Breast epithelium (tissue), 4 donors: ENCODE measurements around the gene PTPN1. TPM values are rescaled to one million over a fixed set of nuclear protein-coding genes. Genes with fewer than 3 reads are reported as not detected.
A peak's percentile ranks its signal among the peaks of the same experiment; 100 is the strongest.

ENCODE experiments used
- DNase-seq, 2 donors: peaks; one replicate each; pipeline ENCODE4 v3.0.0-alpha.2; 2019; ENCODE audit warnings: low spot score in 2 of 2
- H3K27ac ChIP-seq, 2 donors: fragments of 200-600 bp; sonication (generic) in 1 of 2; one replicate each; pipeline ENCODE4 v1.5.1; 2016 to 2019; ENCODE audit warnings: mild to moderate bottlenecking in 1 of 2
- H3K27me3 ChIP-seq, 2 donors: fragments of 200-600 bp; sonication (generic) in 1 of 2; one replicate each; pipeline versions ENCODE4 v1.5.1 to v1.6.0; 2017 to 2019; ENCODE audit warnings: control low read depth in 1 of 2, mild to moderate bottlenecking in 1 of 2
- H3K36me3 ChIP-seq: fragments of 200-600 bp; one replicate; pipeline ENCODE4 v1.5.1; 2019
- H3K4me1 ChIP-seq, 2 donors: fragments of 200-600 bp; sonication (generic); one replicate each; pipeline ENCODE4 v1.5.1; 2016 to 2019; ENCODE audit warnings: control low read depth in 1 of 2
- H3K4me3 ChIP-seq, 3 donors: fragments of 200-600 bp; sonication (generic); 1 replicate in 2 of 3; 2 replicates in 1 of 3; pipeline ENCODE4 v1.5.1; 2016 to 2019; ENCODE audit warnings: mild to moderate bottlenecking in 3 of 3, moderate library complexity in 2 of 3
- H3K9me3 ChIP-seq, 2 donors: fragments of 200-600 bp; sonication (generic) in 1 of 2; one replicate each; pipeline ENCODE4 v1.5.1; 2016 to 2019; ENCODE audit warnings: control low read depth in 1 of 2
- CTCF ChIP-seq, 3 donors: fragments of 450-650 bp; IDR thresholded peaks; one replicate each; pipeline ENCODE4 v1.5.1; 2016 to 2017; ENCODE audit warnings: antibody characterized with exemption in 3 of 3, mild to moderate bottlenecking in 3 of 3, moderate library complexity in 3 of 3
- POLR2A ChIP-seq: fragments of 450-650 bp; IDR thresholded peaks from one replicate; pipeline ENCODE4 v1.6.1; 2016; ENCODE audit warnings: antibody characterized with exemption, mild to moderate bottlenecking, moderate library complexity
- POLR2AphosphoS5 ChIP-seq, 3 donors: sonication (generic); formaldehyde crosslinking; IDR thresholded peaks; one replicate each; pipeline ENCODE4 v1.6.1; 2017; ENCODE audit warnings: antibody characterized with exemption in 3 of 3
- intact Hi-C: fragments of 100-400 bp; cut with DNase I; formaldehyde crosslinking; loops from one replicate; pipeline ENCODE4 v1.15.1; 2023; ENCODE audit warnings: low total_unique reads
- total RNA-seq, 3 donors: library from RNA; depleted of rRNA; stranded (reverse); fragments of >200 nt; gene quantifications; one replicate each; pipeline ENCODE4 v1.1.0, GENCODE V29; 2016

The PTPN1 gene
- total RNA-seq, 3 donors from 2014 or later = 23.8 to 29.2 (median 28.5) TPM

GRCh38 chr20:50594591-50595432 is 84.6 kb downstream of the PTPN1 start:
- no peak overlapping the region for H3K4me3 ChIP-seq
- no peaks in the 10 kb centered on the region for H3K9me3 ChIP-seq
- no peaks in the 10 kb centered on the region for H3K27me3 ChIP-seq
- TF ChIP-seq POLR2A (no peak), POLR2AphosphoS5 (IDR thresholded peaks at IDR 0.05) (no peak), CTCF (IDR thresholded peaks at IDR 0.05) (no peak)
- no peak for DNase-seq
- H3K4me1 ChIP-seq = peaks cover 9 to 10% of the 10 kb centered on the region in 2 donors
- intact Hi-C loops = no loop called here
- no peaks in the 10 kb centered on the region for H3K36me3 ChIP-seq
- H3K27ac ChIP-seq = no peak overlapping the region

- H3K36me3 ChIP-seq = no peaks in the 10 kb centered on the region
- peaks cover 9 to 10% of the 10 kb centered on the region in 2 donors for H3K4me1 ChIP-seq
- intact Hi-C loops = no loop called here
- no peak overlapping the region for H3K4me3 ChIP-seq
- no peak for TF ChIP-seq CTCF (IDR thresholded peaks at IDR 0.05)
- TF ChIP-seq POLR2AphosphoS5 (IDR thresholded peaks at IDR 0.05) = no peak
- no peak for TF ChIP-seq POLR2A
- no peaks in the 10 kb centered on the region for H3K9me3 ChIP-seq
- DNase-seq = no peak
- H3K27me3 ChIP-seq = no peaks in the 10 kb centered on the region
- no peak overlapping the region for H3K27ac ChIP-seq
Measured at GRCh38 chr20:50595433-50595895, 85.3 kb downstream of the PTPN1 start.

- Histone ChIP-seq H3K27ac (no peak overlapping the region), H3K27me3 (no peaks in the 10 kb centered on the region), H3K36me3 (no peaks in the 10 kb centered on the region), H3K9me3 (no peaks in the 10 kb centered on the region), H3K4me1 (peaks cover 9 to 10% of the 10 kb centered on the region in 2 donors), H3K4me3 (peak overlapping the region in 1 of 3 donors; percentile 40)
- intact Hi-C loops = no loop called here
- DNase-seq = no peak
- TF ChIP-seq POLR2AphosphoS5 (IDR thresholded peaks at IDR 0.05) (peak in 1 of 3 donors; percentile 6), CTCF (IDR thresholded peaks at IDR 0.05) (no peak)
Measured at GRCh38 chr20:50595988-50596693, 86.0 kb downstream of the PTPN1 start.

GRCh38 chr20:50596694-50597021 is 86.5 kb downstream of the PTPN1 start:
- Histone ChIP-seq H3K36me3 (no peaks in the 10 kb centered on the region), H3K4me3 (peak overlapping the region in 1 of 3 donors; percentile 40), H3K27ac (no peak overlapping the region), H3K27me3 (no peaks in the 10 kb centered on the region), H3K4me1 (peaks cover 9 to 10% of the 10 kb centered on the region in 2 donors), H3K9me3 (no peaks in the 10 kb centered on the region)
- intact Hi-C loops = no loop called here
- no peak for DNase-seq
- peak in 1 of 3 donors; percentile 3 for TF ChIP-seq POLR2AphosphoS5 (IDR thresholded peaks at IDR 0.05)
- TF ChIP-seq CTCF (IDR thresholded peaks at IDR 0.05) = no peak

GRCh38 chr20:50597406-50597969 is 87.3 kb downstream of the PTPN1 start:
- Histone ChIP-seq H3K9me3 (no peaks in the 10 kb centered on the region), H3K27ac (no peak overlapping the region), H3K4me3 (no peak overlapping the region), H3K4me1 (peaks cover 5 to 6% of the 10 kb centered on the region in 2 donors), H3K36me3 (no peaks in the 10 kb centered on the region), H3K27me3 (no peaks in the 10 kb centered on the region)
- DNase-seq = no peak
- no peak for TF ChIP-seq POLR2A
- TF ChIP-seq POLR2AphosphoS5 (IDR thresholded peaks at IDR 0.05) = no peak
- TF ChIP-seq CTCF (IDR thresholded peaks at IDR 0.05) = no peak
- intact Hi-C loops = no loop called here
